GM12875 (cell line): ENCODE measurements around the gene CREB5.

Experiments
- H3K4me3 ChIP-seq: one replicate; pipeline ENCODE4 v1.5.1; 2011; ENCODE audit warnings: low read depth, low read length, control low read depth
- CTCF ChIP-seq: IDR thresholded peaks from 2 replicates; pipeline ENCODE4 v1.5.1; 2011; ENCODE audit warnings: low read depth, mild to moderate bottlenecking, control low read depth, inconsistent platforms, low read length, moderate library complexity, borderline replicate concordance; ENCODE audit not compliant: insufficient read depth

Gene CREB5

GRCh38 chr7:28584235-28584634, 171.9 kb downstream of the CREB5 start:
- H3K4me3 ChIP-seq = no peak overlapping the region
- TF ChIP-seq CTCF = no peak

GRCh38 chr7:28586736-28587135, 174.4 kb downstream of the CREB5 start:
- no peak for TF ChIP-seq CTCF
- no peak overlapping the region for H3K4me3 ChIP-seq

GRCh38 chr7:28587211-28587610, 174.9 kb downstream of the CREB5 start:
- TF ChIP-seq CTCF = no peak
- H3K4me3 ChIP-seq = no peak overlapping the region

- no peak for TF ChIP-seq CTCF
- H3K4me3 ChIP-seq = no peak overlapping the region
Measured at GRCh38 chr7:28588602-28589001, 176.3 kb downstream of the CREB5 start.

- no peak overlapping the region for H3K4me3 ChIP-seq
- TF ChIP-seq CTCF = no peak
Measured at GRCh38 chr7:28591041-28591674, 178.8 kb downstream of the CREB5 start.

GRCh38 chr7:28591725-28592349, 179.5 kb downstream of the CREB5 start:
- H3K4me3 ChIP-seq = no peak overlapping the region
- TF ChIP-seq CTCF = no peak

- H3K4me3 ChIP-seq = no peak overlapping the region
- TF ChIP-seq CTCF = no peak
Measured at GRCh38 chr7:28592861-28593260, 180.5 kb downstream of the CREB5 start.
